ENCODE results near the gene MYCL. TPM values are rescaled to one million over a fixed set of nuclear protein-coding genes. Genes with fewer than 3 reads are reported as not detected.

MYCL gene
- total and polyA plus RNA-seq, 8 donors: 2.7 to 12.9 (median 10.9) TPM

- intact Hi-C loops (cut with DNase I): no loop called here
- Histone ChIP-seq H3K4me1 (peaks cover 6 to 40% of the 10 kb centered on the region in 2 donors), H3K4me3 (no peak overlapping the region), H3K27ac (peak overlapping the region in 1 of 2 donors; percentile 42), H3K9me3 (no peaks in the 10 kb centered on the region), H3K27me3 (peaks cover 0 to 31% of the 10 kb centered on the region in 2 donors), H3K36me3 (no peaks in the 10 kb centered on the region)
- ATAC-seq (no peak), DNase-seq (no peak)
- TF ChIP-seq CTCF (IDR thresholded peaks at IDR 0.05): no peak
Measured at GRCh38 chr1:39890880-39891279, 10.8 kb downstream of the MYCL start.

- ATAC-seq: no peak
- peak overlapping the region in 1 of 2 donors; percentile 42 for H3K27ac ChIP-seq
Measured at GRCh38 chr1:39890273-39890672, 11.4 kb downstream of the MYCL start.

DNA sequence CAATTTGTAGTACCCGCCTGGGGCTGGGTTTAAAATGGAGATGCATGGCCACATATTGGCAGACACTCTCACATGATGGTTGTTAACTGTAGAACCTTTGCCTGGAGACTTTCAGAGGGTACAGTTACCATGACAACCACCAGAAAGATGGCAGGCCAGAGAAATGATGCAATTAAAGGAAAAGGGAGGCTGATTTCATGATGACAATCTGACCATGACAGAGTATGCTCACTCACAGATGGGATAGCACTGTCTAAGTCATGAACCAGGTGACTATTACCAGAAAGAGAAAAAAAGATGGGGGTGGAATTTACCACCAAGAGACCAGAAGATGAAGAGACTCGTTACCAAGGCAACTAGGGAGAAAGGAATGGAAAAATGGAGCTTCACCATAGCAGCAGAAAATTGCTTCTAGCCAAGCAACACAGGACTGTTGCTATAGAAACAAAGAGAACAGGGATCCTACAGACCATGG lies 14.9 kb downstream of the MYCL start:
- no peak for DNase-seq
- Histone ChIP-seq H3K9me3 (no peaks in the 10 kb centered on the region), H3K4me3 (no peak overlapping the region), H3K27ac (no peak overlapping the region), H3K36me3 (no peaks in the 10 kb centered on the region), H3K4me1 (peaks cover 0 to 33% of the 10 kb centered on the region in 2 donors), H3K27me3 (peaks cover 0 to 6% of the 10 kb centered on the region in 2 donors)
- intact Hi-C loops (cut with DNase I): no loop called here
- ATAC-seq: no peak
- no peak for TF ChIP-seq CTCF (IDR thresholded peaks at IDR 0.05)

More at GRCh38 chr1:39890273-39890672, 11.4 kb downstream of the MYCL start:
- Histone ChIP-seq H3K9me3 (no peaks in the 10 kb centered on the region), H3K4me3 (no peak overlapping the region), H3K4me1 (peaks cover 6 to 39% of the 10 kb centered on the region in 2 donors), H3K27me3 (peaks cover 0 to 26% of the 10 kb centered on the region in 2 donors), H3K36me3 (no peaks in the 10 kb centered on the region)
- no peak for DNase-seq
- intact Hi-C loops (cut with DNase I): no loop called here
- no peak for TF ChIP-seq CTCF (IDR thresholded peaks at IDR 0.05)

GRCh38 chr1:39885516-39885915 lies 16.2 kb downstream of the MYCL start:
- intact Hi-C loops (cut with DNase I): no loop called here
- no peaks in the 10 kb centered on the region for H3K9me3 ChIP-seq
- no peaks in the 10 kb centered on the region for H3K36me3 ChIP-seq
- DNase-seq (no peak), ATAC-seq (no peak)
- H3K27me3 ChIP-seq: no peaks in the 10 kb centered on the region
- no peak overlapping the region for H3K4me3 ChIP-seq
- no peak for TF ChIP-seq CTCF (IDR thresholded peaks at IDR 0.05)
- H3K4me1 ChIP-seq: peaks cover 0 to 35% of the 10 kb centered on the region in 2 donors
- H3K27ac ChIP-seq: no peak overlapping the region

- no peak overlapping the region for H3K27ac ChIP-seq
- H3K36me3 ChIP-seq: no peaks in the 10 kb centered on the region
- DNase-seq (no peak), ATAC-seq (no peak)
- peak overlapping the region; percentile 77 to 100 for H3K4me3 ChIP-seq
- H3K27me3 ChIP-seq: no peaks in the 10 kb centered on the region
- peaks cover 0 to 40% of the 10 kb centered on the region in 2 donors for H3K4me1 ChIP-seq
- intact Hi-C loops (cut with DNase I): no loop called here
- TF ChIP-seq CTCF (IDR thresholded peaks at IDR 0.05): no peak
- H3K9me3 ChIP-seq: no peaks in the 10 kb centered on the region
Measured at GRCh38 chr1:39882152-39882551, 19.6 kb downstream of the MYCL start.
